ENCODE data around the gene GARIN6. TPM values are rescaled to one million over a fixed set of nuclear protein-coding genes. Genes with fewer than 3 reads are reported as not detected.

GARIN6 gene
- total and polyA plus RNA-seq, 2 donors (not counting 1 experiment from before 2014, with no cell fraction given): not detected

- no peak for DNase-seq (ENCODE audit: low read depth in 2 of 2)
- Histone ChIP-seq H3K4me1 (ENCODE audit: control insufficient read depth, extremely low read depth, insufficient read depth, low read length) (no peaks in the 10 kb centered on the region), H3K4me2 (ENCODE audit: extremely low read depth, insufficient read depth, low read length) (no peak overlapping the region), H3K9me3 (ENCODE audit: control insufficient read depth, insufficient read depth, low read depth, low read length) (no peaks in the 10 kb centered on the region), H2AFZ (ENCODE audit: low read length) (no peak overlapping the region), H3K36me3 (ENCODE audit: control insufficient read depth, insufficient read depth, low read length) (no peaks in the 10 kb centered on the region), H3K27ac (ENCODE audit: insufficient read depth, low read length) (no peak overlapping the region), H3K27me3 (ENCODE audit: control insufficient read depth, insufficient read depth, low read length) (no peaks in the 10 kb centered on the region), H3K9ac (ENCODE audit: insufficient read depth, low read length) (no peak overlapping the region), H4K20me1 (ENCODE audit: control insufficient read depth, extremely low read depth, insufficient read depth, low read length) (no peaks in the 10 kb centered on the region), H3K4me3 (replicated peaks in 1 of 4; ENCODE audit: control extremely low read depth in 1 of 4, insufficient read depth in 1 of 4, low read depth in 3 of 4, low read length in 4 of 4) (no peak overlapping the region), H3K79me2 (ENCODE audit: control insufficient read depth, insufficient read depth, low read length) (no peaks in the 10 kb centered on the region)
- TF ChIP-seq, protein P1, sequence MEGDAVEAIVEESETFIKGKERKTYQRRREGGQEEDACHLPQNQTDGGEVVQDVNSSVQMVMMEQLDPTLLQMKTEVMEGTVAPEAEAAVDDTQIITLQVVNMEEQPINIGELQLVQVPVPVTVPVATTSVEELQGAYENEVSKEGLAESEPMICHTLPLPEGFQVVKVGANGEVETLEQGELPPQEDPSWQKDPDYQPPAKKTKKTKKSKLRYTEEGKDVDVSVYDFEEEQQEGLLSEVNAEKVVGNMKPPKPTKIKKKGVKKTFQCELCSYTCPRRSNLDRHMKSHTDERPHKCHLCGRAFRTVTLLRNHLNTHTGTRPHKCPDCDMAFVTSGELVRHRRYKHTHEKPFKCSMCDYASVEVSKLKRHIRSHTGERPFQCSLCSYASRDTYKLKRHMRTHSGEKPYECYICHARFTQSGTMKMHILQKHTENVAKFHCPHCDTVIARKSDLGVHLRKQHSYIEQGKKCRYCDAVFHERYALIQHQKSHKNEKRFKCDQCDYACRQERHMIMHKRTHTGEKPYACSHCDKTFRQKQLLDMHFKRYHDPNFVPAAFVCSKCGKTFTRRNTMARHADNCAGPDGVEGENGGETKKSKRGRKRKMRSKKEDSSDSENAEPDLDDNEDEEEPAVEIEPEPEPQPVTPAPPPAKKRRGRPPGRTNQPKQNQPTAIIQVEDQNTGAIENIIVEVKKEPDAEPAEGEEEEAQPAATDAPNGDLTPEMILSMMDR (conservative IDR thresholded peaks at IDR 0.05 in 1 of 2, IDR thresholded peaks at IDR 0.05 in 1 of 2; ENCODE audit: low read depth in 1 of 2, low read length in 2 of 2): no peak
- no peak for TF ChIP-seq EZH2 (IDR thresholded peaks at IDR 0.05; ENCODE audit: low read length, missing control alignments)
Measured at GRCh38 chr12:99609455-99610181, 37.9 kb upstream of the GARIN6 start.

GRCh38 chr12:99611117-99611516, 36.4 kb upstream of the GARIN6 start:
- H3K4me2 ChIP-seq (ENCODE audit: extremely low read depth, insufficient read depth, low read length): no peak overlapping the region
- no peak overlapping the region for H3K4me3 ChIP-seq (replicated peaks in 1 of 4; ENCODE audit: control extremely low read depth in 1 of 4, insufficient read depth in 1 of 4, low read depth in 3 of 4, low read length in 4 of 4)
- H3K79me2 ChIP-seq (ENCODE audit: control insufficient read depth, insufficient read depth, low read length): no peaks in the 10 kb centered on the region
- H4K20me1 ChIP-seq (ENCODE audit: control insufficient read depth, extremely low read depth, insufficient read depth, low read length): no peaks in the 10 kb centered on the region
- peak in 1 of 2 donors; percentile 62 for DNase-seq (ENCODE audit: low read depth in 2 of 2)
- H3K36me3 ChIP-seq (ENCODE audit: control insufficient read depth, insufficient read depth, low read length): no peaks in the 10 kb centered on the region
- H2AFZ ChIP-seq (ENCODE audit: low read length): no peak overlapping the region
- no peaks in the 10 kb centered on the region for H3K27me3 ChIP-seq (ENCODE audit: control insufficient read depth, insufficient read depth, low read length)
- no peaks in the 10 kb centered on the region for H3K9me3 ChIP-seq (ENCODE audit: control insufficient read depth, insufficient read depth, low read depth, low read length)
- no peak for TF ChIP-seq EZH2 (IDR thresholded peaks at IDR 0.05; ENCODE audit: low read length, missing control alignments)
- TF ChIP-seq, protein P1 (conservative IDR thresholded peaks at IDR 0.05 in 1 of 2, IDR thresholded peaks at IDR 0.05 in 1 of 2; ENCODE audit: low read depth in 1 of 2, low read length in 2 of 2): no peak
- no peak overlapping the region for H3K27ac ChIP-seq (ENCODE audit: insufficient read depth, low read length)
- no peak overlapping the region for H3K9ac ChIP-seq (ENCODE audit: insufficient read depth, low read length)
- H3K4me1 ChIP-seq (ENCODE audit: control insufficient read depth, extremely low read depth, insufficient read depth, low read length): no peaks in the 10 kb centered on the region

DNA sequence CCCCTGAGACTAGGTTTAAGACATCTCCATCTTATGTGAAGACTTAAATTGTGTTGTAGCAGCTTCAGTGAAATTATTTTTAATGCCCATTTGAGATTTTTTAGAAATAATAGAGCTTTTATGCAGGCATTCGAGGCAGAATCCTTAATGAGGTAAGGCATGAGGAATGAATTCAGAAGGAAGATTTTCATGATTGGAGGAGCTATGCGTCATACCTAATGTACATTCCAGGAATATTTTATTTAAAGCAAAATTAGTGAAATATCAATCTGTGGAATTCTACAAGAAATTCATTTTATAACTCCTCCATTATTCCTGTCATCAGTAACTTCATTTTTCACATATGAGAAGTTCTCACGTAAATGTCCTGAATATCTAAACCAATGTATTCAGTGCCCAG, 36.0 kb upstream of the GARIN6 start:
- Histone ChIP-seq H3K4me1 (ENCODE audit: control insufficient read depth, extremely low read depth, insufficient read depth, low read length) (no peaks in the 10 kb centered on the region), H3K9ac (ENCODE audit: insufficient read depth, low read length) (no peak overlapping the region), H3K4me2 (ENCODE audit: extremely low read depth, insufficient read depth, low read length) (no peak overlapping the region), H3K27ac (ENCODE audit: insufficient read depth, low read length) (no peak overlapping the region), H3K4me3 (replicated peaks in 1 of 4; ENCODE audit: control extremely low read depth in 1 of 4, insufficient read depth in 1 of 4, low read depth in 3 of 4, low read length in 4 of 4) (no peak overlapping the region), H4K20me1 (ENCODE audit: control insufficient read depth, extremely low read depth, insufficient read depth, low read length) (no peaks in the 10 kb centered on the region), H3K27me3 (ENCODE audit: control insufficient read depth, insufficient read depth, low read length) (no peaks in the 10 kb centered on the region), H2AFZ (ENCODE audit: low read length) (no peak overlapping the region), H3K79me2 (ENCODE audit: control insufficient read depth, insufficient read depth, low read length) (no peaks in the 10 kb centered on the region), H3K9me3 (ENCODE audit: control insufficient read depth, insufficient read depth, low read depth, low read length) (no peaks in the 10 kb centered on the region), H3K36me3 (ENCODE audit: control insufficient read depth, insufficient read depth, low read length) (no peaks in the 10 kb centered on the region)
- TF ChIP-seq, protein P1 (conservative IDR thresholded peaks at IDR 0.05 in 1 of 2, IDR thresholded peaks at IDR 0.05 in 1 of 2; ENCODE audit: low read depth in 1 of 2, low read length in 2 of 2): no peak
- TF ChIP-seq EZH2 (IDR thresholded peaks at IDR 0.05; ENCODE audit: low read length, missing control alignments): no peak
- peak in 1 of 2 donors; percentile 49 for DNase-seq (ENCODE audit: low read depth in 2 of 2)
